ENCODE results near the gene FLRT2.

The FLRT2 gene

GRCh38 chr14:85564841-85565527, 35.0 kb downstream of the FLRT2 start:
- DNase-seq (ENCODE audit: low read depth): no peak

GRCh38 chr14:85565862-85566296, 35.9 kb downstream of the FLRT2 start:
- no peak for DNase-seq (ENCODE audit: low read depth)

- peak; percentile 55 for DNase-seq (ENCODE audit: low read depth)
Observed at GRCh38 chr14:85566603-85567002, 36.7 kb downstream of the FLRT2 start.

- no peak for DNase-seq (ENCODE audit: low read depth)
Observed at GRCh38 chr14:85572011-85572410, 42.1 kb downstream of the FLRT2 start.

GRCh38 chr14:85572845-85573244, 42.9 kb downstream of the FLRT2 start:
- DNase-seq (ENCODE audit: low read depth): peak; percentile 70

- no peak for DNase-seq (ENCODE audit: low read depth)
Observed at GRCh38 chr14:85573406-85573805, 43.5 kb downstream of the FLRT2 start.

GRCh38 chr14:85574853-85575616, 45.1 kb downstream of the FLRT2 start:
- no peak for DNase-seq (ENCODE audit: low read depth)

GRCh38 chr14:85575617-85575898, 45.6 kb downstream of the FLRT2 start:
- no peak for DNase-seq (ENCODE audit: low read depth)

- DNase-seq (ENCODE audit: low read depth): no peak
Observed at GRCh38 chr14:85576218-85576617, 46.3 kb downstream of the FLRT2 start.

GRCh38 chr14:85576848-85577542, 47.1 kb downstream of the FLRT2 start:
- DNase-seq (ENCODE audit: low read depth): no peak

GRCh38 chr14:85577543-85578114, 47.7 kb downstream of the FLRT2 start:
- DNase-seq (ENCODE audit: low read depth): no peak

- no peak for DNase-seq (ENCODE audit: low read depth)
Observed at GRCh38 chr14:85578357-85578756, 48.4 kb downstream of the FLRT2 start.

GRCh38 chr14:85578930-85579329, 49.0 kb downstream of the FLRT2 start:
- no peak for DNase-seq (ENCODE audit: low read depth)

- DNase-seq (ENCODE audit: low read depth): no peak
Observed at GRCh38 chr14:85579942-85580341, 50.0 kb downstream of the FLRT2 start.

- no peak for DNase-seq (ENCODE audit: low read depth)
Observed at GRCh38 chr14:85580536-85581140, 50.7 kb downstream of the FLRT2 start.

- no peak for DNase-seq (ENCODE audit: low read depth)
Observed at GRCh38 chr14:85581691-85582090, 51.7 kb downstream of the FLRT2 start.

GRCh38 chr14:85583380-85583779, 53.4 kb downstream of the FLRT2 start:
- no peak for DNase-seq (ENCODE audit: low read depth)

GRCh38 chr14:85584481-85584880, 54.5 kb downstream of the FLRT2 start:
- DNase-seq (ENCODE audit: low read depth): no peak

GRCh38 chr14:85587151-85587711, 57.3 kb downstream of the FLRT2 start:
- peak; percentile 68 for DNase-seq (ENCODE audit: low read depth)

- peak; percentile 44 for DNase-seq (ENCODE audit: low read depth)
Observed at GRCh38 chr14:85590784-85591183, 60.8 kb downstream of the FLRT2 start.

GRCh38 chr14:85594217-85594616, 64.3 kb downstream of the FLRT2 start:
- DNase-seq (ENCODE audit: low read depth): no peak

GRCh38 chr14:85595981-85596380, 66.0 kb downstream of the FLRT2 start:
- DNase-seq (ENCODE audit: low read depth): no peak

Data from non-pigmented ciliary epithelial cell (primary cell).